B cell (primary cell): ENCODE measurements around the gene L3HYPDH. TPM values are rescaled to one million over a fixed set of nuclear protein-coding genes. Genes with fewer than 3 reads are reported as not detected.

ENCODE experiments used
- ATAC-seq: fragments of 200-7000 bp; cut with Tn5 transposase; one replicate; pipeline ENCODE4 v1.10.0; 2021; ENCODE audit warnings: low read depth, mild to moderate bottlenecking, moderate number of reproducible peaks, moderate library complexity
- CTCF ChIA-PET: fragments of 350-600 bp; sonication (Branson Sonifier 250); formaldehyde crosslinking; loops from one replicate; lab custom pipeline; 2021; ENCODE audit warnings: antibody characterized with exemption, inconsistent platforms; lab: Charles Lee
- POLR2A ChIA-PET: fragments of 350-600 bp; sonication (Branson Sonifier 250); formaldehyde crosslinking; loops from one replicate; lab custom pipeline; 2021; ENCODE audit warnings: antibody characterized with exemption; lab: Charles Lee
- DNase-seq: peaks from one replicate; pipeline ENCODE4 v3.0.0; 2013
- H2AFZ ChIP-seq: 2 replicates; pipeline ENCODE4 v1.6.1; 2012; ENCODE audit warnings: mild to moderate bottlenecking, low read depth, low read length; ENCODE audit not compliant: insufficient read depth, poor library complexity, severe bottlenecking
- H3K27ac ChIP-seq, 2 donors: 1 replicate in 1 of 2; 2 replicates in 1 of 2; pipeline ENCODE4 v1.5.1; 2012 to 2013; ENCODE audit warnings: low read length in 2 of 2, mild to moderate bottlenecking in 2 of 2, moderate library complexity in 1 of 2
- H3K27me3 ChIP-seq, 4 experiments: fragments of 200-600 bp in 1 of 4; sonication (generic) in 1 of 4; replicated peaks in 1 of 4; 1 replicate in 2 of 4; 2 replicates in 2 of 4; pipeline versions ENCODE4 v1.6.1 to v1.7.0; 2013 to 2016; ENCODE audit warnings: low read length in 3 of 4, mild to moderate bottlenecking in 2 of 4, mixed read lengths in 1 of 4, moderate library complexity in 1 of 4; ENCODE audit not compliant: insufficient read depth in 4 of 4, control insufficient read depth in 3 of 4; ENCODE audit errors: control extremely low read depth in 1 of 4
- H3K36me3 ChIP-seq, 2 experiments: replicated peaks in 1 of 2; 1 replicate in 1 of 2; 2 replicates in 1 of 2; pipeline versions ENCODE4 v1.6.1 to v1.7.1; 2013; ENCODE audit warnings: low read length in 1 of 2; ENCODE audit not compliant: insufficient read depth in 2 of 2, control insufficient read depth in 1 of 2; ENCODE audit errors: control extremely low read depth in 1 of 2, extremely low read depth in 1 of 2
- H3K4me1 ChIP-seq, 2 donors: fragments of 200-600 bp in 1 of 2; sonication (generic) in 1 of 2; 1 replicate in 1 of 2; 2 replicates in 1 of 2; pipeline versions ENCODE4 v1.5.1 to v1.6.1; 2013 to 2017; ENCODE audit warnings: low read length in 2 of 2; ENCODE audit not compliant: control insufficient read depth in 2 of 2, insufficient read depth in 2 of 2
- H3K4me2 ChIP-seq: replicated peaks from 2 replicates; pipeline ENCODE3; 2012; ENCODE audit warnings: mild to moderate bottlenecking, low read depth, low read length; ENCODE audit not compliant: poor library complexity, severe bottlenecking
- H3K4me3 ChIP-seq, 5 experiments: fragments of 200-600 bp in 1 of 5; sonication (generic) in 1 of 5; 1 replicate in 3 of 5; 2 replicates in 2 of 5; pipeline versions ENCODE4 v1.5.1 to v1.7.0; 2011 to 2016; ENCODE audit warnings: low read length in 4 of 5, mild to moderate bottlenecking in 4 of 5, low read depth in 2 of 5, control low read depth in 1 of 5, moderate library complexity in 1 of 5; ENCODE audit not compliant: insufficient read depth in 1 of 5; ENCODE audit errors: control extremely low read depth in 1 of 5, extremely low read depth in 1 of 5
- H3K79me2 ChIP-seq: fragments of 200-600 bp; sonication (generic); one replicate; pipeline ENCODE4 v1.6.0; 2016; ENCODE audit warnings: low read length; ENCODE audit not compliant: control insufficient read depth, insufficient read depth
- H3K9ac ChIP-seq: fragments of 200-600 bp; sonication (generic); 2 replicates; pipeline ENCODE4 v1.6.1; 2017; ENCODE audit warnings: mild to moderate bottlenecking, low read length, moderate library complexity
- H3K9me3 ChIP-seq, 3 donors: one replicate each; pipeline versions ENCODE4 v1.6.1 to v1.7.1; 2013; ENCODE audit warnings: low read length in 2 of 3; ENCODE audit not compliant: control insufficient read depth in 2 of 3, insufficient read depth in 1 of 3; ENCODE audit errors: control extremely low read depth in 1 of 3
- H4K20me1 ChIP-seq: 2 replicates; pipeline ENCODE4 v1.6.0; 2012; ENCODE audit warnings: mild to moderate bottlenecking, low read length; ENCODE audit not compliant: insufficient read depth, control insufficient read depth, poor library complexity, severe bottlenecking
- H3K27ac Mint-ChIP-seq: one replicate; pipeline ENCODE4 v1.8.0; 2021; ENCODE audit warnings: mixed read lengths
- H3K27me3 Mint-ChIP-seq: one replicate; pipeline ENCODE4 v1.8.0; 2021; ENCODE audit warnings: mixed read lengths
- H3K4me1 Mint-ChIP-seq: one replicate; pipeline ENCODE4 v1.8.0; 2021; ENCODE audit warnings: mixed read lengths
- H3K4me3 Mint-ChIP-seq: one replicate; pipeline ENCODE4 v1.8.0; 2021; ENCODE audit warnings: mixed read lengths
- H3K9me3 Mint-ChIP-seq: one replicate; pipeline ENCODE4 v1.8.0; 2022; ENCODE audit warnings: mixed read lengths; ENCODE audit not compliant: insufficient read depth
- EZH2 ChIP-seq: IDR thresholded peaks from 2 replicates; pipeline ENCODE4 v1.6.1; 2012; ENCODE audit warnings: borderline replicate concordance, low read depth, mild to moderate bottlenecking, moderate library complexity, low read length; ENCODE audit not compliant: insufficient read depth, poor library complexity, severe bottlenecking
- WGBS: methylation state at CpG from one replicate; pipeline ENCODE4 v1.1.5; 2013; ENCODE audit warnings: missing lambda C conversion rate; ENCODE audit not compliant: insufficient coverage; 5-methylcytosine and 5-hydroxymethylcytosine counted together
- intact Hi-C: fragments of 100-400 bp; cut with micrococcal nuclease; formaldehyde crosslinking; loops from one replicate; pipeline ENCODE4 v1.10.0; 2022
- polyA plus RNA-seq: library from polyadenylated mRNA; depleted of rRNA; stranded (reverse); fragments of >200 nt; gene quantifications from 2 replicates; pipeline ENCODE4 v1.2.3, GENCODE V29; 2012
- total RNA-seq, 2 donors: library from RNA; stranded (reverse); fragments of 120-200 nt in 1 of 2; gene quantifications; 1 replicate in 1 of 2; 2 replicates in 1 of 2; pipeline versions ENCODE4 v1.2.3 to v1.2.4, GENCODE V29; 2013 to 2022
- TF ChIP-seq, protein P1 (sequence below): fragments of 200-600 bp; IDR thresholded peaks from one replicate; pipeline ENCODE4 v1.8.0; 2022; ENCODE audit warnings: antibody characterized with exemption, mild to moderate bottlenecking

L3HYPDH gene
- total and polyA plus RNA-seq, 2 donors (not counting 1 experiment from before 2014, with no cell fraction given), result 74.5 to 126 TPM

GRCh38 chr14:59507752-59508103 is 23.5 kb upstream of the L3HYPDH start:
- peaks cover 0 to 7% of the 10 kb centered on the region in 2 experiments for H3K36me3 ChIP-seq
- H3K4me3 ChIP-seq, result no peak overlapping the region
- H3K9ac ChIP-seq, result no peak overlapping the region
- CTCF ChIA-PET, result interaction anchor here (0.8 to 2.2 kb wide), 5 partner anchors 18 to 679 kb away, joined by 3 to 14 read pairs (median 4); partner anchors contain the start of genes CCDC175, JKAMP and L3HYPDH
- no peaks in the 10 kb centered on the region for H3K79me2 ChIP-seq
- DNase-seq (no peak), ATAC-seq (no peak)
- Mint-ChIP-seq H3K4me3 (no peak overlapping the region), H3K4me1 (no peaks in the 10 kb centered on the region), H3K27me3 (no peaks in the 10 kb centered on the region), H3K27ac (no peak overlapping the region), H3K9me3 (no peaks in the 10 kb centered on the region)
- TF ChIP-seq, protein P1, sequence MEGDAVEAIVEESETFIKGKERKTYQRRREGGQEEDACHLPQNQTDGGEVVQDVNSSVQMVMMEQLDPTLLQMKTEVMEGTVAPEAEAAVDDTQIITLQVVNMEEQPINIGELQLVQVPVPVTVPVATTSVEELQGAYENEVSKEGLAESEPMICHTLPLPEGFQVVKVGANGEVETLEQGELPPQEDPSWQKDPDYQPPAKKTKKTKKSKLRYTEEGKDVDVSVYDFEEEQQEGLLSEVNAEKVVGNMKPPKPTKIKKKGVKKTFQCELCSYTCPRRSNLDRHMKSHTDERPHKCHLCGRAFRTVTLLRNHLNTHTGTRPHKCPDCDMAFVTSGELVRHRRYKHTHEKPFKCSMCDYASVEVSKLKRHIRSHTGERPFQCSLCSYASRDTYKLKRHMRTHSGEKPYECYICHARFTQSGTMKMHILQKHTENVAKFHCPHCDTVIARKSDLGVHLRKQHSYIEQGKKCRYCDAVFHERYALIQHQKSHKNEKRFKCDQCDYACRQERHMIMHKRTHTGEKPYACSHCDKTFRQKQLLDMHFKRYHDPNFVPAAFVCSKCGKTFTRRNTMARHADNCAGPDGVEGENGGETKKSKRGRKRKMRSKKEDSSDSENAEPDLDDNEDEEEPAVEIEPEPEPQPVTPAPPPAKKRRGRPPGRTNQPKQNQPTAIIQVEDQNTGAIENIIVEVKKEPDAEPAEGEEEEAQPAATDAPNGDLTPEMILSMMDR, result no peak
- no peak for TF ChIP-seq EZH2
- H4K20me1 ChIP-seq, result no peaks in the 10 kb centered on the region
- peaks cover 0 to 2% (median 0%) of the 10 kb centered on the region in 4 experiments for H3K27me3 ChIP-seq
- no peak overlapping the region for H3K4me2 ChIP-seq
- POLR2A ChIA-PET, result no interaction called here
- H3K9me3 ChIP-seq, result no peaks in the 10 kb centered on the region
- no peak overlapping the region for H3K27ac ChIP-seq
- no peak overlapping the region for H2AFZ ChIP-seq
- no peaks in the 10 kb centered on the region for H3K4me1 ChIP-seq
- 96% methylated on average over 2 of the region's 3 CpGs for WGBS
- intact Hi-C loops, result loop anchor here (5.0 kb wide), 1 partner anchor 675 kb away; no protein-coding TSS in a partner anchor

GRCh38 chr14:59507063-59507751 is 23.0 kb upstream of the L3HYPDH start:
- H3K9ac ChIP-seq, result no peak overlapping the region
- no peaks in the 10 kb centered on the region for H4K20me1 ChIP-seq
- H3K4me1 Mint-ChIP-seq, result no peaks in the 10 kb centered on the region
- TF ChIP-seq EZH2, result no peak
- TF ChIP-seq, protein P1, result peak; percentile 74
- intact Hi-C loops, result loop anchor here (5.0 kb wide), 1 partner anchor 675 kb away; no protein-coding TSS in a partner anchor
- no peaks in the 10 kb centered on the region for H3K27me3 Mint-ChIP-seq
- no peak overlapping the region for H3K27ac ChIP-seq
- no peak overlapping the region for H3K4me3 Mint-ChIP-seq
- CTCF ChIA-PET, result interaction anchor here (0.8 to 2.2 kb wide), 6 partner anchors 17 to 680 kb away, joined by 3 to 14 read pairs (median 4); partner anchors contain the start of genes CCDC175, JKAMP and L3HYPDH
- no peaks in the 10 kb centered on the region for H3K79me2 ChIP-seq
- H3K4me2 ChIP-seq, result no peak overlapping the region
- no peak overlapping the region for H3K27ac Mint-ChIP-seq
- peaks cover 0 to 7% of the 10 kb centered on the region in 2 experiments for H3K36me3 ChIP-seq
- no peaks in the 10 kb centered on the region for H3K9me3 ChIP-seq
- no peak overlapping the region for H3K4me3 ChIP-seq
- H3K4me1 ChIP-seq, result no peaks in the 10 kb centered on the region
- no peaks in the 10 kb centered on the region for H3K9me3 Mint-ChIP-seq
- H2AFZ ChIP-seq, result no peak overlapping the region
- H3K27me3 ChIP-seq, result peaks cover 0 to 2% (median 0%) of the 10 kb centered on the region in 4 experiments
- POLR2A ChIA-PET, result no interaction called here
- DNase-seq (peak; percentile 48), ATAC-seq (peak; percentile 61)
